Muscle layer of duodenum (tissue), 2 donors: ENCODE measurements around the gene ACSL1.
"Not testable (repeated sequence)": the region's sequence is repeated elsewhere in the genome, so short reads cannot be mapped to it uniquely, and the experiment has no call there.

Experiments used
- H3K27ac ChIP-seq: one replicate; pipeline ENCODE4 v1.7.0; 2013; ENCODE audit warnings: mild to moderate bottlenecking, low read length
- H3K27me3 ChIP-seq: one replicate; pipeline ENCODE4 v1.7.0; 2013; ENCODE audit warnings: low read depth, mild to moderate bottlenecking, control low read depth, low read length
- H3K36me3 ChIP-seq, 2 donors: one replicate each; pipeline ENCODE4 v1.7.0; 2013; ENCODE audit warnings: low read length in 2 of 2, control low read depth in 1 of 2, mild to moderate bottlenecking in 1 of 2; ENCODE audit not compliant: insufficient read depth in 2 of 2, control insufficient read depth in 1 of 2
- H3K4me1 ChIP-seq, 2 donors: one replicate each; pipeline ENCODE4 v1.7.0; 2013; ENCODE audit warnings: low read length in 2 of 2, mild to moderate bottlenecking in 2 of 2, control low read depth in 1 of 2, moderate library complexity in 1 of 2; ENCODE audit not compliant: insufficient read depth in 2 of 2, control insufficient read depth in 1 of 2
- H3K4me3 ChIP-seq, 2 donors: one replicate each; pipeline ENCODE4 v1.7.0; 2013; ENCODE audit warnings: low read length in 2 of 2, low read depth in 1 of 2, mild to moderate bottlenecking in 1 of 2
- H3K9me3 ChIP-seq, 2 donors: one replicate each; pipeline ENCODE4 v1.7.0; 2013; ENCODE audit warnings: low read length in 2 of 2, control low read depth in 1 of 2, mild to moderate bottlenecking in 1 of 2; ENCODE audit not compliant: control insufficient read depth in 1 of 2
- donor health status: healthy.

Gene ACSL1

DNA sequence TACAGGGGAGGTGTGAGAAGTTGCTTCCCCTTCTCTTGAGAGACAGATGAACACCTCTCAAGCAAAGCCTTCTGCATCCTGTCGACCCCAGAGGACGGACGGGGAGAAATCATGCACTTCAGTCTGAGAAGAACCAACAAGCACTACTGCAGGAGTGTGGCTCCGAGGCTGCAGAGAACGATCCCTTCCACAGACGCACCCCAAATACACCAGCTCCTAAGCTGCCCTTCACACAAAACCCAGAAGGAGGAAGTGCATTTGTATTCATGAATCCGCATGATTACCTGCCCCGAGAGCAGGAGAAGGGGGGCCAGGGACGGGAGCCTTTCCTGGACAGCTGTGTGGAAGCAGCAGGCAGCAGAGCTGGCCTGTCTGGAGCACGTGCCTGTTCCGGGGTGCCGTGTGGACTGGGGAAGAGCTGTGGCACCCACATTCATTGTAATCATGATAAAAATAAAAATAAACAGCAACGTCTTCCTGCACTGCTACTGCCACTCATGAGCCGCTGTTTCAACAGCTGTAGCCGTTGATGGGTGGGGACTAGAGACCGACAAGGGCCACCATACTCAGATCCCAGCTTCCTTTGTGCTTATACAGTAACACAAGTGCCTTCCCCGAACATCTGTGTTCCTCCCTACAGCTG lies 42.9 kb downstream of the ACSL1 start:
- Histone ChIP-seq H3K27me3 (no peaks in the 10 kb centered on the region), H3K36me3 (peaks cover 18 to 42% of the 10 kb centered on the region in 2 donors), H3K9me3 (no peaks in the 10 kb centered on the region), H3K27ac (no peak overlapping the region), H3K4me3 (no peak overlapping the region), H3K4me1 (no peaks in the 10 kb centered on the region)

DNA sequence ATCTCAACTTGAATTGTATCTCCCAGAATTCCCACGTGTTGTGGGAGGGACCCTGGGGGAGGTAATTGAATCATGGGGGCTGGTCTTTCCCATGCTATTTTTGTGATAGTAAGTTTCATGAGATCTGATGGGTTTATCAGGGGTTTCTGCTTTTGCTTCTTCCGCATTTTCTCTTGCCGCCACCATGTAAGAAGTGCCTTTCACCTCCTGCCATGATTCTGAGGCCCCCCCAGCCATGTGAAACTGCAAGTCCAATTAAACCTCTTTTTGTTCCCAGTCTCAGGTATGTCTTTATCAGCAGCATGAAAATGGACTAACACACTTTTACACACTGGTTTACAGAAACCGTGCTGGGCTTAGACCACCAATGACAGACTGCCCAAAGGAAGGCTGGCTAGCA lies 46.6 kb downstream of the ACSL1 start:
- not testable (repeated sequence) for H3K4me3 ChIP-seq, H3K9me3 ChIP-seq, H3K27me3 ChIP-seq, H3K27ac ChIP-seq, H3K4me1 ChIP-seq
- H3K36me3 ChIP-seq: peaks cover 8 to 45% of the 10 kb centered on the region in 2 donors

DNA sequence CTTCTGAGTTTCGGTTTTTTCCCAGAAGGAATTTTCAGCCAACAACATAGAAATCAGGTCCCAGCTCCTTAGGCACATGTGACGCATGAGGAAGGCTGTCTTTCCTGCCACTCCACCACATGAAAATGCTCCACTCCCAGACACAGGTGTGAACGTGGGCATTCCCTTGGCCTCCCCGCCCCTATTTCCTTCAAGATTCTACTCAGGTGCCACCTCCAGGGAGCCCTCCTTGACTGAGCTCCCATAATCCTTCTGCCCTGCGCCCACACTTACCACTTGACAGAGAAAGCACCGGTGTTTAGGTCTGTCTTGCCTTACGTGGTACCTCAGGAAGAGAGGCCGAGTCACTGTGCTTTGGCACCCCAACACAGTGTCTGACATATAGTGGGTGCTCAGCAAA lies 47.4 kb downstream of the ACSL1 start:
- H3K36me3 ChIP-seq: peaks cover 4 to 44% of the 10 kb centered on the region in 2 donors
- H3K4me1 ChIP-seq: no peaks in the 10 kb centered on the region
- no peaks in the 10 kb centered on the region for H3K9me3 ChIP-seq
- no peak overlapping the region for H3K4me3 ChIP-seq
- H3K27me3 ChIP-seq: no peaks in the 10 kb centered on the region
- H3K27ac ChIP-seq: no peak overlapping the region

DNA sequence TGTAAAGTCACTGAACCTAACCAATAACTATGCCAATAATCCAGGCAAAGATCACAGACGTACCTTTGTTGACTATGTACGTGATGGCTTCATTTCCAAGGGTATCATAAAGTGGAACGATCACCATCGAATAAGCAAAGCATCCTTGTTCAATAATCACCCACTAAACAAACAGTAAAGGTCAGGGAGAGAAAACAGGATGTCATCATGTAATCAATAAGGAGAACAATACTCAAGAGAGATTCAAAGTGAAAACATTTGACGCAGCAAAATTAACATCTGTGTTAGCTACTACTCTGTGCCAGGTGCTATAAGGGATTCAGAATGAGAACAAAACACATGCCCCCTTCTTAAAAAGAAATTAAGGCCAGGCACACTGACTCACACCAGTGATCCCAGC lies 48.9 kb downstream of the ACSL1 start:
- Histone ChIP-seq H3K27ac (no peak overlapping the region), H3K27me3 (no peaks in the 10 kb centered on the region), H3K36me3 (peaks cover 9 to 43% of the 10 kb centered on the region in 2 donors), H3K9me3 (no peaks in the 10 kb centered on the region), H3K4me1 (no peaks in the 10 kb centered on the region), H3K4me3 (no peak overlapping the region)

DNA sequence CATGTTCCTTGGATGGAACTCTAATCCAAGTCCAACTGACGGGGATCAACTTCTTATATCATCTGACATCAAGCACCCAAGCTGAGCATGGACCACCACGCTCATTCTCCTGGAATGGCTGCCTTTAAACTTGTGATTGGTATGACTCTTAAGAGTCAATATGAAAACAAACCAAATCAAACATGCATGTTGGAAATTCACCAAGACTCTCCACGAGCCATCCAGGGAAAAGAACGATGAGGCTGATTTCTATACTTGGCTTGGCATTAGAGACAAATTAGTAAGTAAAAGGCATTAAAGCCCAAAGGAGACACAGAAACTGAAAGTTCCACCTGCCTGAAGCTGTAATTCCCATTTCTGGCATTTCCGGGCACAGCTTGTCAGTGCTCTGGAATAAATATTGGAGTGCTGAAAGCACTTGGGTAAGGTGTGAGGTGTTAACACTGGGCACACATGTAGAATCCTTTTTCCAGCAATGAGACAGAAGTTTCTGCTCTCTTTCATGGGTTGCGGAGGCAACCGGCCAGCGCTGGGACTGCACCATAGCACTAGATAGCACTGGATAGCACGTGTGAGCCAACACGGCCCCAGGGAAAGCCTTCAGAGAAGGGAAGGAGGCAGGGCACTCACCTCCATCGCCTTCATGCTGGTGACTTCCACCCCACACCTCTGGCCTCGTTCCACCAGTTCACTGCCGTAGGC lies 49.8 kb downstream of the ACSL1 start:
- H3K27me3 ChIP-seq: no peaks in the 10 kb centered on the region
- H3K9me3 ChIP-seq: no peaks in the 10 kb centered on the region
- no peak overlapping the region for H3K27ac ChIP-seq
- H3K4me1 ChIP-seq: no peaks in the 10 kb centered on the region
- peaks cover 9 to 43% of the 10 kb centered on the region in 2 donors for H3K36me3 ChIP-seq
- H3K4me3 ChIP-seq: no peak overlapping the region

DNA sequence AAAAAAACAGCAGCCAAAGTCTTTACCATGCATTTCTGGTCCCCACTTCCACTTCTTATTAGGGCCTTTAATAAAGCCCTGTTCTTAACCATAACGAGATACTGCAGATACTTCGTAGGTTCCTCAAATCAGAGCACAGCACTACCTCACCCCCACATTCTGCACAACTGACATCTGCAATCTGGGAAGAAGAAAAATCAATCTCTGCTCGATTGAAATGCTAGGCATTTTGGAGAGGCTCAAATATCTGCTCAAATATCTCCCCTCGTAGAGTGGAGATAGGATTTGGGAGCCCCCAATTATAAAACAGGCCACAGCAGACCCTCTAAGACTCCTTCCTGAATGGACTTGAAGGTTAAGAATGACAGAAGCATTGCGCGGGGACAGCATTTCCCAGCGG lies 51.6 kb downstream of the ACSL1 start:
- H3K27ac ChIP-seq: no peak overlapping the region
- H3K4me1 ChIP-seq: no peaks in the 10 kb centered on the region
- no peaks in the 10 kb centered on the region for H3K27me3 ChIP-seq
- H3K9me3 ChIP-seq: no peaks in the 10 kb centered on the region
- peaks cover 17 to 44% of the 10 kb centered on the region in 2 donors for H3K36me3 ChIP-seq
- H3K4me3 ChIP-seq: no peak overlapping the region

DNA sequence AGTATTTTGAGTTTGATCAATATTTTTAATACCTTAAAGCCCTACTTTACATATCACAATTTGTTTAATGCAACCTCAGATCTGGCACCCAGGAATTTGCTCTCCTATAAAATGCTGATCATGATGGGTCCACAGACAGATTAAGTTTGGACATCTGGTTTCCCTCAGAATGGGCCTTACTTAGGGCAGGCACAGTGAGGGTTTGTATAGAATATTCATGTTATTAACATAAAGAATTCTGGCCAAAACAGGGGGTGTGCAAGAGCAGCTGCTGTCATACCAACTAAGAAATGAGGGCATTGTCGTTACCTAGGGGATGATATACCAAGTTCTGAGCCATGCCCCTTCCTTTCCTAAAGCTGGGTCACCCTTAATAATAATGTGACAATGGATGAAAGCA lies 54.4 kb downstream of the ACSL1 start:
- no peak overlapping the region for H3K27ac ChIP-seq
- peaks cover 25 to 57% of the 10 kb centered on the region in 2 donors for H3K36me3 ChIP-seq
- H3K27me3 ChIP-seq: no peaks in the 10 kb centered on the region
- no peaks in the 10 kb centered on the region for H3K9me3 ChIP-seq
- H3K4me3 ChIP-seq: no peak overlapping the region
- H3K4me1 ChIP-seq: no peaks in the 10 kb centered on the region

DNA sequence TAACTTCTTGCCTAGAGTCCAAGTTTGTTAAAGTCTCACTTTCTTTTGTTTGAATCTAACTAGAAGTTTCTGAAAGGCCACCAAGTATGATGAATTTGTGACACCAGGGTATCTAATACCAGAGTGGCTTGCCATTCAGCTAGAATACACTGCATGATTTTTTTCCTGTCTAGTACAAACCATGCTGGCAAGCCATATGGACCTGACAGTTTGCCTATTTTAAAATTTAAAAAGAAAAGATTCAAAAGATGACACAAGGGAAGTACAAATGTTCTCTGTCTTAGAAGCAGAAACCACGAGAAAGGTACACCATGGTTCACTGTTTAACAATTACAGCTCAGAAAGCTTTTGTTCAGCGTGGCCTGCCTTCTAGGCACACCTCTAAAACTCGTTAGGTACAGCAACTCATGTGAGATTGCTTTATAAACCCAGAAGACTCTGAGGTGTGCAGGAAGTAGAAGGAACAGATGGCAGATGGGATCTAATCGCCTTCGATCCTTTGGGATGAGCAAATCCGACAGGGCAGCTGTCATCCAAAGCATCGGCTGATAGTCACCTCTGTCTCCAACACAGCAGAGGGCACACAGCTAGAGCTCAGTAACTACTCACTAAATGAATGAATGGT lies 56.5 kb downstream of the ACSL1 start:
- Histone ChIP-seq H3K27me3 (no peaks in the 10 kb centered on the region), H3K36me3 (peaks cover 44 to 66% of the 10 kb centered on the region in 2 donors), H3K9me3 (no peaks in the 10 kb centered on the region), H3K4me1 (no peaks in the 10 kb centered on the region), H3K4me3 (no peak overlapping the region), H3K27ac (no peak overlapping the region)

DNA sequence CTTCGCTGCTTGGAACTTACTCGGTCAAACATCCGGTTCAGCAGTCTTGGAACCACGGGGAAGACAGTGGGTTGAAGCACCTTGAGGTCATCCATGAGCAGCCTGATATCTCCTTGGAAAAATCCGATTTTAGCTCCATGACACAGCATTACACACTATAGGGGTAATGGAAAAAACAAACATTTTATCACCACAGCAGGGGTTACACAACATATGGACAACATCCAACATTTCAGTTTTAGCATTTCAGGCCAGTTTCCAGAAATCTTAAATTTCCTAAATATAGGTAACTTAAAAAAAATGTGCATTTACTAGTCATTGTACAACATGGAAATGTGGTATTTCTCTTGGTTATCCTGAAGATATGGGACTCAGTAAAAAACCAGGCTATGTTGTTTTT lies 57.5 kb downstream of the ACSL1 start:
- H3K27ac ChIP-seq: no peak overlapping the region
- H3K36me3 ChIP-seq: peaks cover 44 to 60% of the 10 kb centered on the region in 2 donors
- H3K4me3 ChIP-seq: no peak overlapping the region
- no peaks in the 10 kb centered on the region for H3K4me1 ChIP-seq
- H3K9me3 ChIP-seq: no peaks in the 10 kb centered on the region
- H3K27me3 ChIP-seq: no peaks in the 10 kb centered on the region

DNA sequence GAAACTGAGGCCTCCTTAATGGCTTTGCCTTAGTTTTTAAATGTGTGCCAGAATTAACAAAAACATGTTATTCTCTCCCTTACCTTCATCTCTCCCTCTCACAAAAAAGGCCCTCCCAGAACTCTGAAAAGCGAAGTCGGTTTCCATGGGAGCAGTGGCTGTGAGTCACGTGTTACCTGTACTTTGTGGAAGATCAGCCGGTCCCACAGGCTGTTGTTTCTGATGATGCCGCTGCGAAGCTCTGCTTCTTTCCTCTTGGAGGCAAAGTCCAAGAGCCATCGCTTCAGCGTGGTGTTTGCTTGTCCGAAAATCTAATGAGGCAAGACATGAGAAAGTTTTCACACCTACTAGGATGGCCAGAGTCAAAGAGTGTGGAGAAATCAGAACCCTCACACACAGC lies 59.3 kb downstream of the ACSL1 start:
- Histone ChIP-seq H3K4me3 (no peak overlapping the region), H3K9me3 (no peaks in the 10 kb centered on the region), H3K27ac (no peak overlapping the region), H3K27me3 (no peaks in the 10 kb centered on the region), H3K4me1 (no peaks in the 10 kb centered on the region), H3K36me3 (peaks cover 48 to 68% of the 10 kb centered on the region in 2 donors)

DNA sequence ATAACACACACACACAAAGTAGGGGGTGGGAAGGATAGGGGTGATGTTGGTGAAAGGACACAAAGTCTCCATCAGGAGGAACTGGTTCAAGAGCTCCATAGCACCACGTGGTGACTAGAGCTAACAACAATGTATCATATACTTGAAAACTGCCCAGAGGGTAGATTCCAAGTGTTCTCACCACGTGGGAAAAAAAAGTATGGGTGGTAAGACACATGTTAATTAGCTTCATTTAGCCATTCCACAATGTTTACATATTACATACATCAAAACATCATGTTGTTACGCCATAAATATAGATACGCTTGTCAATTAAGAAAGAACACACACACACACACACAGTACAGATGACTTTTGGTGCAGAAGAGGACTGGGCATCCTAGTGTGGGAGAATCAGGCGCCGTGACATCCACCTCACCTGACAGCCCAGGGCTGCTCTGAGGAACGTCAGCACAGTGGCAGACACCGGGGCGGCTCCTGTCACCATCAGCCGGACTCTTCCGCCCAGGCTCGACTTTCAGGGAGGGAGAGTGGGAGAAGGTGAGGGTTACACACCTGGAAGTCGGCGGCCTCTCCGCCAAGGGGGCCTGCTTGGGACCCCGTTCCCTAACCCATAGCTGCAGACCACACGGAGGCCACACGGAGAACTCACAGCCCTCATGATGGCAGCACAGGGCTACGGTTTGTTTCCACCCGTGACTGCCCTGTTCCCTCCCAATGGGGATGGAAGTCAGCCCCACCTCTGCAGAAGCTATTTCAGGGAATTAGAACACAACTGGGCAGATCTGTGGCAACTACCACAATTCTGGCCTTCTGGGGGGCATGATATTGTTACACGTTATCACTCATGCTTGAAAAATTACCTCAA lies 60.1 kb downstream of the ACSL1 start:
- no peaks in the 10 kb centered on the region for H3K9me3 ChIP-seq
- peaks cover 48 to 75% of the 10 kb centered on the region in 2 donors for H3K36me3 ChIP-seq
- no peaks in the 10 kb centered on the region for H3K27me3 ChIP-seq
- no peak overlapping the region for H3K4me3 ChIP-seq
- H3K4me1 ChIP-seq: no peaks in the 10 kb centered on the region
- no peak overlapping the region for H3K27ac ChIP-seq
